ENCODE results near the gene MGLL. TPM values are rescaled to one million over a fixed set of nuclear protein-coding genes. Genes with fewer than 3 reads are reported as not detected.

MGLL gene
- total RNA-seq, 1 experiment from 2014 or later, result 2.1 TPM

DNA sequence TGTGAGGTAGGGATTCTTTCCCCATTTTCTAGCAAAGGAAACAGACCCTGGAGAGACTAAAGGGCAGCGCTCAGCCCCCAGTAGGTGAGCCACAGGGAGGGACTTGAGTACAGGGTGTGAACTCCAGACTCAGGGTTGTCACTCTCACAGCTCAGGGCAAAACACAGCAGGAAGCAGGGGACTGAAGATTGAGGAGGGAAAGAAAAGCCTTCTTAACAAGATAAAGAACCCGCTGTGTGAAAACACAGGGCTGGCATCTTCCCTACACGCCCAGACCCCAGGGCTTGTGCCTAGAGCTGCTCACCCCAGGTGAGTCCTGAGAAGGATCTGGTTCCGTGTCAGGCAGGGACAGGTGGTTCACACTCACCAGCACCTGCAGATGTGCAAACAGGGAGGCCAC lies 90.0 kb downstream of the MGLL start:
- POLR2A ChIA-PET, result no interaction called here
- no peak for ATAC-seq
- Histone ChIP-seq H3K27me3 (ENCODE audit: control insufficient read depth, insufficient read depth, low read length) (no peaks in the 10 kb centered on the region), H3K27ac (ENCODE audit: low read length) (no peak overlapping the region), H3K4me1 (ENCODE audit: control insufficient read depth, insufficient read depth, low read length) (no peaks in the 10 kb centered on the region), H3K4me3 (ENCODE audit: low read depth in 2 of 2, low read length in 2 of 2) (no peak overlapping the region), H3K36me3 (ENCODE audit: control insufficient read depth, insufficient read depth, low read length) (no peaks in the 10 kb centered on the region), H3K9me3 (ENCODE audit: control insufficient read depth, insufficient read depth, low read depth, low read length) (no peaks in the 10 kb centered on the region)
- CTCF ChIA-PET, result no interaction called here
- TF ChIP-seq, protein P1, sequence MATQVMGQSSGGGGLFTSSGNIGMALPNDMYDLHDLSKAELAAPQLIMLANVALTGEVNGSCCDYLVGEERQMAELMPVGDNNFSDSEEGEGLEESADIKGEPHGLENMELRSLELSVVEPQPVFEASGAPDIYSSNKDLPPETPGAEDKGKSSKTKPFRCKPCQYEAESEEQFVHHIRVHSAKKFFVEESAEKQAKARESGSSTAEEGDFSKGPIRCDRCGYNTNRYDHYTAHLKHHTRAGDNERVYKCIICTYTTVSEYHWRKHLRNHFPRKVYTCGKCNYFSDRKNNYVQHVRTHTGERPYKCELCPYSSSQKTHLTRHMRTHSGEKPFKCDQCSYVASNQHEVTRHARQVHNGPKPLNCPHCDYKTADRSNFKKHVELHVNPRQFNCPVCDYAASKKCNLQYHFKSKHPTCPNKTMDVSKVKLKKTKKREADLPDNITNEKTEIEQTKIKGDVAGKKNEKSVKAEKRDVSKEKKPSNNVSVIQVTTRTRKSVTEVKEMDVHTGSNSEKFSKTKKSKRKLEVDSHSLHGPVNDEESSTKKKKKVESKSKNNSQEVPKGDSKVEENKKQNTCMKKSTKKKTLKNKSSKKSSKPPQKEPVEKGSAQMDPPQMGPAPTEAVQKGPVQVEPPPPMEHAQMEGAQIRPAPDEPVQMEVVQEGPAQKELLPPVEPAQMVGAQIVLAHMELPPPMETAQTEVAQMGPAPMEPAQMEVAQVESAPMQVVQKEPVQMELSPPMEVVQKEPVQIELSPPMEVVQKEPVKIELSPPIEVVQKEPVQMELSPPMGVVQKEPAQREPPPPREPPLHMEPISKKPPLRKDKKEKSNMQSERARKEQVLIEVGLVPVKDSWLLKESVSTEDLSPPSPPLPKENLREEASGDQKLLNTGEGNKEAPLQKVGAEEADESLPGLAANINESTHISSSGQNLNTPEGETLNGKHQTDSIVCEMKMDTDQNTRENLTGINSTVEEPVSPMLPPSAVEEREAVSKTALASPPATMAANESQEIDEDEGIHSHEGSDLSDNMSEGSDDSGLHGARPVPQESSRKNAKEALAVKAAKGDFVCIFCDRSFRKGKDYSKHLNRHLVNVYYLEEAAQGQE (IDR thresholded peaks at IDR 0.05; ENCODE audit: insufficient read depth in 1 of 2, low read depth in 2 of 2, low read length in 1 of 2), result no peak
- no peak for TF ChIP-seq POLR2AphosphoS5 (IDR thresholded peaks at IDR 0.05; ENCODE audit: low read depth, low read length)
- TF ChIP-seq, protein P2, sequence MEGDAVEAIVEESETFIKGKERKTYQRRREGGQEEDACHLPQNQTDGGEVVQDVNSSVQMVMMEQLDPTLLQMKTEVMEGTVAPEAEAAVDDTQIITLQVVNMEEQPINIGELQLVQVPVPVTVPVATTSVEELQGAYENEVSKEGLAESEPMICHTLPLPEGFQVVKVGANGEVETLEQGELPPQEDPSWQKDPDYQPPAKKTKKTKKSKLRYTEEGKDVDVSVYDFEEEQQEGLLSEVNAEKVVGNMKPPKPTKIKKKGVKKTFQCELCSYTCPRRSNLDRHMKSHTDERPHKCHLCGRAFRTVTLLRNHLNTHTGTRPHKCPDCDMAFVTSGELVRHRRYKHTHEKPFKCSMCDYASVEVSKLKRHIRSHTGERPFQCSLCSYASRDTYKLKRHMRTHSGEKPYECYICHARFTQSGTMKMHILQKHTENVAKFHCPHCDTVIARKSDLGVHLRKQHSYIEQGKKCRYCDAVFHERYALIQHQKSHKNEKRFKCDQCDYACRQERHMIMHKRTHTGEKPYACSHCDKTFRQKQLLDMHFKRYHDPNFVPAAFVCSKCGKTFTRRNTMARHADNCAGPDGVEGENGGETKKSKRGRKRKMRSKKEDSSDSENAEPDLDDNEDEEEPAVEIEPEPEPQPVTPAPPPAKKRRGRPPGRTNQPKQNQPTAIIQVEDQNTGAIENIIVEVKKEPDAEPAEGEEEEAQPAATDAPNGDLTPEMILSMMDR (IDR thresholded peaks at IDR 0.05), result no peak
- no peak for TF ChIP-seq TCF7L2 (IDR thresholded peaks at IDR 0.05; ENCODE audit: low read depth, low read length)
- TF ChIP-seq SIN3A (IDR thresholded peaks at IDR 0.05; ENCODE audit: borderline replicate concordance, insufficient read depth, low read depth, low read length), result no peak
- DNase-seq (ENCODE audit: low read depth, low spot score), result no peak
- intact Hi-C loops (cut with micrococcal nuclease; ENCODE audit: unreplicated experiment) (no loop called here), in situ Hi-C loops (cut with HindIII; ENCODE audit: low pct_unique_long_range_greater_than_20kb, low sequenced_read_pairs) (no loop called here)
- BruUV-seq (replicated peaks), result no TSS peak

DNA sequence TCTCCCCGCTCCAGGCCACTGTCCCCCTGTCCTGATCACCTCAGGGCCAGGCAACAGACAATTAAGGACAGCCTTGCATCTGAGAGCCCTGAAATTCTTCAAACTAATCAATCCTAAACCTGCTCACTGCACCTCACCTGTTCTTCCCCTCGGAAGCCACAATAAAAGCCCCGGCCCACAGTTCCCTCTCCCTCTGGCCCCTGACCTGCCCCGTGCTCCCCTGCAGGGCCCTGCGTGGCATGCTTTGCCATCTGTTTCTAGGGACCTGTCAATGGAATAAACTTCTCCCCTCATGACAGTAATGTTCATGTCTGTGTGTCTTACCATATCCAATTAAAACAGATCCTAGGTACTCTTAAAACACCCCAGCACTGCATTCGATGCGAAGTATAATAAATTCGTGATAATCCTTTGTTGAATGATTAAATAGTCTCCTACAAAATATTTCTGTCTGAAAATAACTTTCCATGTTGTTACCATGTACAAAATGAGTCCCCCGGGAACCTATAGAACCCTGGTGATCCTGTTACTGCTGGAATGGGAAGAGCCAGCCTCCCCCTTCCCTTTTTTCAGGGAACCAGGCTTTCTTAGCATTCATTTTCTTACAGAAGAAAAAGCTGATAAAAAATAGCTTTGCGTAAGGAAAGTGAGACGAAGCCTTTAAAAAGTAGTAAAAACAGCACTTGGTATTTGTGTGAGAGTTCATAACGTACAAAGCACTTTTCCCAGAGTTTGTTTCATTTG lies 90.6 kb downstream of the MGLL start:
- TF ChIP-seq, protein P2 (IDR thresholded peaks at IDR 0.05), result no peak
- TF ChIP-seq SIN3A (IDR thresholded peaks at IDR 0.05; ENCODE audit: borderline replicate concordance, insufficient read depth, low read depth, low read length), result no peak
- no peak for TF ChIP-seq TCF7L2 (IDR thresholded peaks at IDR 0.05; ENCODE audit: low read depth, low read length)
- no peak for TF ChIP-seq POLR2AphosphoS5 (IDR thresholded peaks at IDR 0.05; ENCODE audit: low read depth, low read length)
- TF ChIP-seq, protein P1 (IDR thresholded peaks at IDR 0.05; ENCODE audit: insufficient read depth in 1 of 2, low read depth in 2 of 2, low read length in 1 of 2), result no peak
- BruUV-seq (replicated peaks), result no TSS peak
- H3K27me3 ChIP-seq (ENCODE audit: control insufficient read depth, insufficient read depth, low read length), result no peaks in the 10 kb centered on the region; the same call in 1 of the 2 replicates
- ChIA-PET CTCF (no interaction called here), POLR2A (no interaction called here)
- ATAC-seq, result no peak
- no peaks in the 10 kb centered on the region for H3K36me3 ChIP-seq (ENCODE audit: control insufficient read depth, insufficient read depth, low read length)
- H3K27ac ChIP-seq (ENCODE audit: low read length), result no peak overlapping the region
- no peaks in the 10 kb centered on the region for H3K4me1 ChIP-seq (ENCODE audit: control insufficient read depth, insufficient read depth, low read length)
- no peaks in the 10 kb centered on the region for H3K9me3 ChIP-seq (ENCODE audit: control insufficient read depth, insufficient read depth, low read depth, low read length)
- intact Hi-C loops (cut with micrococcal nuclease; ENCODE audit: unreplicated experiment) (no loop called here), in situ Hi-C loops (cut with HindIII; ENCODE audit: low pct_unique_long_range_greater_than_20kb, low sequenced_read_pairs) (no loop called here)
- DNase-seq (ENCODE audit: low read depth, low spot score), result no peak
- H3K4me3 ChIP-seq (ENCODE audit: low read depth in 2 of 2, low read length in 2 of 2), result no peak overlapping the region
